Pulmonary artery endothelial cell (primary cell): ENCODE measurements around the gene ITPR2. TPM values are rescaled to one million over a fixed set of nuclear protein-coding genes. Genes with fewer than 3 reads are reported as not detected.
"Not testable (repeated sequence)": the region's sequence is repeated elsewhere in the genome, so short reads cannot be mapped to it uniquely, and the experiment has no call there.

ENCODE experiments used
- DNase-seq: peaks from one replicate; pipeline ENCODE4 v3.0.0-alpha.2; 2011; ENCODE audit warnings: low read depth, low spot score
- total RNA-seq: library from RNA; depleted of rRNA; stranded (reverse); fragments of >200 nt; gene quantifications from 2 replicates; pipeline ENCODE4 v1.2.3, GENCODE V29; 2014

Gene ITPR2
- total RNA-seq, 1 donor from 2014 or later = 96.2 TPM

DNA sequence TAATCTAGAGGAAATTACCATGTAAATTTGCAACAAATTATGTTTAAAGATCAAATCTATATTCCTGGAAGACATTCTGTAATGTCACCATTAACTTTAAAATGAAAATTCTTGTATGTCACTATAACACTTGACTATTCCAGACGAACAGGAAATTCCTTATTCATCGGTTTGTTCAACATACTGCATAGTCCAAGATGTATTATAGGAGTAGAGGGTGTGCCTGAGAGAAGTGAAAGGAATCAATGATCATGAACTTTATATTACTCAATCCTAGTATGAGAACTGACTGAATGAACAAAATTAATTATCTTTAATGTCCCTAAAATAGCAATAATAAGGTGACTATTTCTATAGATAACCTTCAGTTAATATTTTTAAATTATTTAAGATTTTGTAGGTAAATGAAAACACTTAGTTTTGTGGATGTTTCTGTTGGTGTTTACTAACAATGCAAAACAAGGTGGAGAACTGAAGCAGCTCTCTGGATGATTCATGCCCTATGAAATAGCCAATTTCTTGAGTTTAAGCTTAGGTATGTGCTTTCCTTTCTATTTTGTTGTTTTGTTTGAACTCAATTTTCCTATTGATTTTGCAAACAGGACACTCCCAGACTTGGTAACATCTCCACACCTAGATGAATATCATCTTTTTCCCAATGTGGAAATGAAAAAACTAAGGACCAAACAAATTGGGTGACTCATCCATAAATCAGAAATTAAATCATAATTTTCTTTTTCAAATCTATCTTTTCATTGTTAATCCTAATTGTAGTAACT lies 18.2 kb upstream of the ITPR2 start:
- DNase-seq = no peak

DNA sequence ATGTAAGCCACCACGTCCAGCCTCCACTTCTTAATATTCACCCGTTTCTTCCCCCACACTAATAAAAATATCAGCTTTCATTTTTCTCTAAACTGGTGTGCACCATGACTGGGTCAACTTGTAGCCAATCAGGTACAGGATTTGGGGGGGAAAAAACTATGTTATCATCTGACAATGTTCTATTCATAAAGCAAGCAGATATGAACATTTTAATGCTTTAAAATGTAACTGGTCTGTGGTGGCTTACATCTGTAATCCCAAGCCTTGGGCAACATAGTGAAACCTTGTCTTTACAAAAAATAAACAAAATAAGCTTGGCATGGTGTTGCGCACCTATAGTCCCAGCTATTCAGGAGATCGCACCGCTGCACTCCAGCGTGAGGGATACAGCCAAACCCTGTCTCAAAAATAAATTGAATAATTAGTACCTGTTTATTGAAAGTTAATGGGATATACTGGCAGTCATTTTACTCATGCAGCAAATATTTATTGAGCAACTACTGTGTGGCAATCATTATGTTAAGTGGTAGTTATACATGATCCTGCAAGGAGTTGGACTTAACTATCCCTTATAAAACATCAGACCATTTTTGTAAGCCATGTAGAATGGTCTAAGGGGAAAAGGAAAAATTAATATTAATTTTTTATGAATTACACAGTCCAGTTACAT lies 15.3 kb upstream of the ITPR2 start:
- DNase-seq = no peak

DNA sequence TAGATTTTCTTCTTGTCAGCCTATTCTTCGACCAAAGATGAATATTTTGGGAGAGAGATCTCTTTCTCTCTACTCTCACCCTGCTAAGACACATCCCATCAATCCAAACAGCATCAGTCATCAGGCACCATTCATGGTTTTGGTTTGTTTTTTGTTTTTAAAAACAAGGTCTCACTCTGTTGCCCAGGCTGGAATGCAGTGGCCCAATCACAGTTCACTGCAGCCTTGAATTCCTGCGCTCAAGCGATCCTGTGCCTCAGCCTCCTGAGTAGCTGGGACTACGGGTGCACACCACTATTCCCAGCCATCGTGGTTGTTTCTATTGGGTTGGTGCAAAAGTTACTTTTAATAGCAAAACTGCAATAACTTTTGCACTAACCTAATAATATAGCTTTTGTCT lies 14.4 kb upstream of the ITPR2 start:
- no peak for DNase-seq

DNA sequence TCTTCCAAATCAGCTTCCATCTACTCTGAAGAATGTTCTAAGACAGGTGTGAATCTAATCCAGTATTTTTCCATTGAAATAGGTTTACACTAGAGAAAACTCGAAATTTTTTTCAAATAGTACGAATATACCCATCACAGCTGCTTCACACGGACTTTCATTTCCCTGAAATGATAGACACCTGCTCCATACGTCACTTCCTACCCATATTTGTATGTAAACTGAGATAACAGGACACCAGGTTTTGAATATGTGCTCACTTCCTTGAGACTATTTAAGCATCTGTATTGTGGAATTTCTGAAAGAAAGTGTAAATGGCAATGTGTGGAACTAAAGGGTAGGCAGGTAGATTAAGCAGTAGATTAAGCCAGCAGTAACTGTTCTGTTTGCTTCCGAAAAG lies 13.4 kb upstream of the ITPR2 start:
- no peak for DNase-seq

DNA sequence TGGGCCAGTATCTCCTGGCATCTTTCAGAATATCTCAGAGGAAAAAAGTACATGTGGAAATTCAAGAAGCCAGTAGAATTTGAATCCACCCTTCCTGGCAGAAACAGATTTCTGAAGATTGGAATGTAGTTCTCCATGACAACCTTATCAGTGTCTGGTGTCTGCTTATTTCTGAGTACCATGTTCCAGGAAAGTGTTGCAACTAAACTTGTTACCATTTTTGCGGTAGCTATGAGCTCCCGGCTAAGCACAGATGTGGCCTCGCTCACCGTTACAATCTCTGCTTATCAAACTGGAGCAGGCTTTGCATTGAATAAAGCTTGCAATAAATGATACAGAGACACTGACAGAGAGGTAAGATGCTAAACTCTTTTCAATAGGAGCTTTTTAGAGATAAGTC lies 13.0 kb upstream of the ITPR2 start:
- peak; percentile 71 for DNase-seq

DNA sequence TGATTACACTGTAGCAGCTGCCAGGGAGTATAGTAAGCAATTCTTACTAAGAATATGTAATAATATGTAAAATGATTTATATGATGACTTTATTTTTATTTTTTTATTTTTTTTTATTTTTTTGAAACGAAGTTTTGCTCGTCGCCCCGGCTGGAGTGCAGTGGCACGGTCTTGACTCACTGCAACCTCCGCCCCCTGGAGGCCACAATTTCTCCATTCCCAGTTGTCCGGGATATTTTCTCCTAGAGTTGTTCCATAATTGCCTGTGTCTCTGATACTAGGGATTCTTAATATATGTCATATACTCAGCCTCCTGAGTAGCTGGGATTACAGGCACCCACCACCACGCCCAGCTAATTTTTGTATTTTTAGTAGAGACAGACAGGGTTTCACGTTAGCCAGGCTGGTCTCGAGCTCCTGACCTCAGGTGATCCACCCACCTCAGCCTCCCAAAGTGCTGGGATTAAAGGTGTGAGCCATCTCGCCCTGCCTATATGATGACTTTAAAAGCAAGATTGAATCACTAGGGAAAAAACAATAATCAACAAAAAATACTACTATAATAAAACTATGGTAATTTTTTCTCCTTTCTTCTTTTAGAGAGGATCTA lies 12.2 kb upstream of the ITPR2 start:
- DNase-seq = no peak

DNA sequence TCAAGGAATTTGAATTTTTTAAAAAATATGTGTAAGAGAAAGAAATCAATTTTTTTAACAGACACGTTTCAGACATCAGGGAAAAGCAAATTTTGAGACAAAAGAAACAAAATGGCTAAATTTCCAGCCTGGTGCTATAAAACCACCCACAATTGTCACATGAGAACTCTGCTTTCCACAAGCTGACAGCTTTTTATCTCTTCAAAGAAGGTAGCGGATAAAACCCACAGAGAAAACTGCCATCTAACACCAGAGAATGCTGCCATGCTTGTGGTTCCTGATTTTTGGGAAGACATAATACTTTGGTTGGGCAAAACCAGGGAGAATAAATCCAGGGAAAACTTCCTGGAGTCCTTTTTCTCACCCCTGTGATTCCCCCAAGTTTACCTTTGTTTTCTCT lies 10.3 kb upstream of the ITPR2 start:
- DNase-seq = no peak

DNA sequence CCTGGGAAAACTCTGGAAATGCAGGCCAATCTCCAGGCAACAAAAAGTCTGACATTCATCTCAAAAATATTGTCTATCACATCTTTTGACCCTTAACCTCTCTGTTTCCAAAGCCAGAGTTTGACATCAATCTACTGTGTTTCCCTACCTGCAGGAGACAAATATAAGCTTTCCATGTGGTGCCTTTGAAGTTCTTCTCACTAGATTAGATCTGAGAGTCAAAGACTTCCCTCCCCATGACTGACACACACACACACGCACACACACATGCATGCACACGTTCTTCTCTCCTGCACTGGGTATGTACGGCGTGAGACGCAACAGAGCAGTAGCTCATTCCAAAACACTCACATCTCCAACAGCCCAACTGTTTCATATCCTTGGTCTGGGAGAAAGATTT lies 8.1 kb upstream of the ITPR2 start:
- DNase-seq = no peak

DNA sequence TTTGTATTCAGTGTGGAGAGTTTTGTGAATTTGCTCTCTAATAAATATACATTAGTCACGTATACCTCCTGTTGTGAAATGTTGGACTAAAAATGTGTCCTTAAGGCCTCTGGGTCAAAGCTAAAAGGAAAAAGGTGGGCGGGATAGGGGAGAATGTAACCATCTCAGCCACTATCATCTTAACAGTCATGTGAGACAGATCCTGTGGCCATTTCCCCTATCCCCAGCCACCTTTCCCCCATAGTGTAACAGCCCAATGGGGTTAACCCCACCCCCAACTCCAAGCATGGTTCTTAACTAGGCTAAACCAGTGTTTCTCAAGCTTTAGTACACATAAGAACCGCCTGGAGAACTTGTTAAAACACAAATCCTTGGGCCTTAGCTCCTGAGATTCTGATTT lies 6.5 kb upstream of the ITPR2 start:
- DNase-seq = no peak

DNA sequence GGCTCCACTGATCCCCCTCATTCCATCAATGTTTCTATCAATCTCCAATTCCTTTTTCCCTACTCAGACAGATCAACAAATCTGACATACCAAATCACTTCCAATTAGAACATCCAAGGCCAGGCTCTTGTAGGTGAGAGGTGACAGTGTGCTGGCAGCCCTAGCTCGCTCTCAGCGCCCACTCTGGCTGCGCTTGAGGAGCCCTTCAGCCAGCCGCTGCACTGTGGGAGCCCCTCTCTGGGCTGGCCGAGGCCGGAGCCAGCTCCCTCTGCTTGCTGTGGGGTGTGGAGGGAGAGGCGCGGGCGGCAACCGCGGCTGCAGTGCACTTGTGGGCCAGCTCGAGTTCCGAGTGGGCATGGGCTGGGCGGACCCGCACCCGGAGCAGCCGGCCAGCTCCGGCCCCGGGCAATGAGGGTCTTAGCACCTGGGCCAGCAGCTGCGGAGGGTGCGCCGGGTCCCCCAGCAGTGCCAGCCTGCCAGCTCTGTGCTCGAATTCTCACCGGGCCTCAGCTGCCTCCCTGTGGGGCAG lies 6.0 kb upstream of the ITPR2 start:
- DNase-seq = no peak

DNA sequence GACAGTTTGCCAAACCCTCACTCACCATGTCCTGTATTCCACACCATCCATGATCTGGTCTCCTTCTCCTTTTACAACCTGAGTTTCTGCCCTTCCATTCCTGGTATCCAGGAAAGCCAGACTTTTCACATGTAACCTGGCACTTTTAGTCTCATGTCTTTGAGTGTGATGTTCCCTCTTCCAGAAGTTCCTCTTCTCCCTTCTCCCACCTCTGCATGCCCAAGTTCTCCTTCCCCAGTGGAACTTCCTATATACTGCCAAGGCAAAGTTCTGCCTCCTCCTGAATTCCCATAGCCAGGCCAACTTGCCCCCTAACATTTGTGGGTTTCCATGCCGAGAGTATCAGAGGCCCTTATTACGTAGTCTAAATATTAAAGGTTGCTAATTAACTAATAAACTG lies 3.2 kb upstream of the ITPR2 start:
- no peak for DNase-seq

DNA sequence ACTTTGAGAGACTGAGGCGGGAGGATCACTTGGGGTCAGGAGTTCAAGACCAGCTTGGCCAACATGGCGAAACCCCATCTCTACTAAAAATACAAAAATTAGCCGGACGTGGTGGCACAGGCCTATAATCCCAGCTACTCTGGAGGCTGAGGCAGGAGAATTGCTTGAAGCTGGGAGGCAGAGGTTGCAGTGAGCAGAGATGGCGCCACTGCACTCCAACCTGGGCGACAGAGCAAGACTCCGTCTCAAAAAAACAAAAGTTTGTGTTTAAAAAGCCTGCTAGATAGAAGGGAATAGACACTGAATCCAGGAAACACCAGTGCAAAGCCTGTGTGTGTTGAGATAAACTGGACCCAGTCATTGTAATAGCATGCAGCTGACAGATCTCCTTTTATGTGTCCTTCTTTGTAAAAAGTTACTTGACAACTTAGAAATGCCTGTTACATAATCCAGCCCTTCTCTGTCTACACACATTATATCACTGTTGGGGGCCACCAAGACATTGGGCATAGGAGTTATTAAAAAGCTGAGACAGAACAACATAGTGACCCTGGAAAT lies 1.6 kb upstream of the ITPR2 start:
- DNase-seq = not testable (repeated sequence)

DNA sequence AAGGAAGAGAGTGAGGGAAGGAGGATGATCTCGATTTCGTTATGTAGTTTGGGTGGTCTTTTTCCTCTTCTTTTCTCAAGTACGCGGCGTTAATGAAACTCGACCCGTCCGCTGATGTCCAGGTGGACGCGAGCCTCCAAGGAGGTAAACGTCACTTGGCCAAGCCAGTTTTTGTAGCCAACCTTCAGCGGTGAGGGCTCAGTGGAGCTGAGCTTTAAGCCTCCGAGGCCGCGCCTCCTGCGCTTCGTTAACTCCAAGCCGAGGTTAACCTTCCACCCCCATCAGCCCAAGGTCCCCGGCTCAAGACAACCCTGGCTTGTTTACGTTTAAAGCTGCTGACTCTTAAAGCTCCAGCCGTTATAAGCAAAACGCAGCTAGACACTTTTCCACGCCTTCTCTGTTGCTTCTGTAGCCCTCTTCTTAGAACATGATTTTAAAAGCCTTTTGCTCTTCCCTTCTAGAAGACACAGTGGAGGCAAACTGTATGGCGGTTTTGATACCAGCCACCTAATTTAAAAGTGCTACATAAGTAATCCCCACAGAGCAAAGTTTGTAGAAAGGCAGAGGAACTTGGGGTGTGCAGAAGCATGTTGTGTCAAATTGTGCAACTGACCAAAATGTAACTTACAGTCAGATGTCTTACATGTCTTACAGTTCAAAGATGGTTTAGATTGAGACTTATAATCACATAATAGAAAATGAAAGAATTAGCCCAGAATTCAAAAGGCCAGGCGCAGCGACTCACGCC lies 923 bp upstream of the ITPR2 start:
- no peak for DNase-seq

DNA sequence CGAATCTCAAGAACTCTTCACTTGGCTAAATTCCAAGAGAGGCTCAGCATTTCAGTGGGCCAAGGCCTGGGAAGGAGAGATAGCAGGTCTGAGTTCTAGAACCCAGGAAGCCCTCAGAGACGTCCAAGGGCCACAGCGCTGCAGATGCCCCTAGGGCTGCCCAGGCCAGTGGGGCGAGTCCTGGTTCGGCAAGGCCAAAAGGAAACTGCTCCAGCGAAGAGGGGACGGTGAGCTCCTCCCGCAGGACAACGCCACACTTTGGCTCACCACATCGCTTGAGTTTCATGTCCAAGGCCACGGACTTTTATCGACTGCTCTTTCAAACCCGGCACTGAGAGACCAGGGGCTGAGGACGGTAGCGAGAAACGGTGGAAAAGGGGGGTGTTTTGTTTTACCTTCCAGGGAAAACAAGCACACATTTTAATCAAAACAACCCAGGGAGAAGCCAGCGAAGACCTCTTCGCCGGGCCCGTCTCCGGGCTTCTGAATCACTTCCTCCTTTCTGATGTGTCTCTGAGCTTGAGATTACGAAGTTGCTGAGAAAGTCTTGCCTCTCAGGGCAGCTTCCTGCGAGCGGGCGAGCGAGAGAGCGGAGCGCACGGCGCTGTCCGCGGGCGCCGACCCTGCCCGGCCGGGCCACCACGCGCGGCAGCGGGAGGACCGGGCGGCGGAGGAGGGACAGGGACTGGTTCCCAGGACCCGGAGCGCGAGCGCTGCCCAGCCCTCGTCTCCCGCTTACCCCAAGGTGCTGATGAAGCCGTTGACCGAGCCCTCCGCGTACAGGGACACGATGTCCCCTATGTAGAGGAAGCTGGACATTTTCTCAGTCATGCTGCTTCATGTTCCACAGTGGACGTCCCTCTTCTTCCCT lies 808 bp downstream of the ITPR2 start:
- no peak for DNase-seq

DNA sequence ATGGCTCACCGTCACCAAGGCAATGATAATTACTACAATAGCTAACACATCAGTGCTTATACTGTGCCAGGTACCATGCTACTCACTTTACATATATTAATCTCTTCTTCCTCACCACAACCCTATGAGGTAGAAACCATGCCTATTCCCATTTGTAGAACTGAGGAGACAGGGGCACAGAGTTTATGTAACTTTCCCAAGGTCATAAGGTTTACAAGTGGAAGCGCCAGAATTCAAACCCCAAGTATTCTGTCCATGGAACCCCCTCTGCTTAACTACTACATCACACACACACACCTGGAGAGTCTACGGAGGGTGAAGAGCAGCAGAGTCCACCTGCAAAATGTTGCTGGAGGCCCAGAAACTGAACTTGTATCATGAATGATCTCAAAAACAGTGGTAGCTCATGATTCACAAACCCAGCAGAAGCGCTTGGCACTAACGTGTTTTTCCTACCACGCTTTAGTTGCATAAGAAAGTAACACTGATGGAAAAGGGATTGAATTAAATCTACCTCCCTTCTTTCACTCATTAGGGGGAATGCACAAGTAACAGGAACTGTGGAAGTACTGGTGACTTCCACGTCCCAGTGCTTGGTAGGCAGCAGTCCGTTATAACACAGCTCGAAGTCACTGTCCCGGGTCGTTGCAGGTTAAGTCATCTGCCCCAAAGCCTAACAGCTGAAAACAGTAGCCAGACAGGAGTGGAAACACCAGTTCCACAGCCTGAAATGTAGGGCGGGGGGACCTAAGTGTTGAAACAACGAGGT lies 2.0 kb downstream of the ITPR2 start:
- DNase-seq = no peak

DNA sequence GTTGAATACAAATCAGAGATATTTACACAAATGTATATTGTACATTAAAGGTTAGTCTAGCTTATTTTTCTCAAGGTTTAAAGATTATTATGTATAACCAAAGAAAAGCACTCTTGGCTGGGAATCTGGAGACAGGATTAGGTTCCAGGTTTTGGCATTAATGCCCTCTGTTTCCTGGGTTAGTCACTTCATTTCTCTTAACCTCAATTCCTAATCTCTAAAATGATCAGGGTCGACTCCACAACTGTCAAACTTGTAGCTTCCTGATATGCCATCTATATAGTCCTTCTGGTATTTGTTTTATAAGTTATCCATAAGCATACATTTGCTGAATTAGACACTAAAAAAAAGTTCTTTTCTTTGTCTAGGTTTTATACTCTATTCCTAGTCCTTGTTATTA lies 2.6 kb downstream of the ITPR2 start:
- no peak for DNase-seq

DNA sequence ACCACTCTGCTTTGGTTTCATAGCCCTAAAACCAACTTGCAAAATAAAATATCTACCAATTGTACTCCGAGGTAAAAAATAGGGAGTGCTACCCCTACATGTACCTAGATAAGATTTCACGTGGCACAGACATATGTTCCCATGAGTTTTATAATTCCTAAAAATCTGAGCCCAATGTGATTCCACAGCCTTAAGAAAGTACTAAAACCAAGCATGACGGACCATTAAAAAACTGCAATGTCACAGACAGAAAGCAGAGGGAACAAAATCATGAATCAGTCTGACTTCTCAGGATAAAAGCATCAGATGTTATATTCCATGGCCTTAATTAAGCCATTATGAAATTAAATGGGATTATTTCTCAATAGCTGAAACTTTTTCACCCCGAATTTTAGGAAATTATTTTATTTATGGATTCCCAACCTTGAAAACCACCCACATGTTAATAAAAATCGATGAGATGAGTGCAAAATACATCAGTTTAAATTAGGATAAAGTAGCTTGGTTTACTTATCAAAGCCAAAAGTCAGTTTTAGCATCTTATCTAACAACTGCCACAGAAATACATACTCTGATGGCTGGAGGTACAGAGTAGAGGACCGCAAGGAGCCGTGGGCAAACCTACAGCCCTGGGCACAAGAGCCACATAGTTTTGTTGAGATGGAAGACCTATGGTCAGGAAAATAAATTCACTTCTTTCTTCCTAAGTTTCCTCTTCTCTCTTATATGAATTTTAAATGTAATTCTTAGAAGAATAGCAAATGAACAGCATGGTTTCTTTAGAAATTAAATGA lies 4.5 kb downstream of the ITPR2 start:
- DNase-seq = no peak

DNA sequence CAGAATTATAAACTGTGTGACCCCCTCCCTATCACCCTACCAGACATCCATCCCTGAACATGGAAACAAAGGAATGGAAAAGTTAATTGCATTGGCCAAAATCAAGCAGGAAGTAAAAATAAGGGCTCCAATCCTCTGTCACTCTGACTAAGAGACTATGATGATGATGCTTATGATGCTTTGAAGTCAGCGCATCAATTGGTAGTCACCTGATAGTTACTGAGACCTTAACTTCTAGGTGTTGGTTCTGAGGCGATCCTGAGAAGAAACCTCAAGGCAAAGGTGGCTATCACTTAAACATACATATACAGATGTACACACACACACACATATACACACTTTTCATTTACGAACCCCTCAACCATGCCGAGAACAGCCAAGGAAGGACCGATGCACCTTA lies 6.6 kb downstream of the ITPR2 start:
- DNase-seq = no peak

DNA sequence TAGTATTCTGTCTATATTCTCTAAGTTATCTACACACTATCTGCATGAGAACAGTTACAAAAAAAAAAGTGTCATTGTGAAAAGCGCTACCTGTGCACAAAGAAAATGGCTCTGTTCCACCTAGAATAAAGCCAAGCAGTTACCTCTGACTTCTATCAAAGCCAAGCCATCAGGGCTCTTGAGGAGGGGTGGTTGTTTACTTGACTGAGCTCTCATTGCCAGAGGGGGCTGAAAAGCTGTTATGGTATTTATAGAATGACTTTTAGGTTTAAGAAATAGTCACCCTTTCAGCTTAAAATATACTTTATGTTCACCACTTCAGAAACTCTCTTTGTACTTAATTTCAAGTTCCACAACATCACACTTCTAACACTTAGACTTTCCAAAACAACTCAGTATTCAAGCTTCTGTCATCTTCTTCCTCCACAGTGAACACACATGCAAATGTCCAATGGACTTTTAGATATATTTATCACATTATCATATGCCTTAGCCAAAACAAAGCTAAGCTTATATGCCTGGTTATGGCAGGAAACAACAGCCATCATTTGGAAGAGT lies 7.5 kb downstream of the ITPR2 start:
- DNase-seq = no peak
